GM19328 (cell line): Measurements from ENCODE around the gene TUT4.

Source experiments
- ATAC-seq: cut with Tn5 transposase; IDR thresholded peaks from one replicate; pipeline ENCODE4 v1.9.1; 2021; ENCODE audit warnings: mild to moderate bottlenecking, moderate library complexity; ENCODE audit not compliant: unreplicated experiment

Gene TUT4

GRCh38 chr1:52534928-52535764, 17.7 kb downstream of the TUT4 start:
- ATAC-seq = no peak

DNA sequence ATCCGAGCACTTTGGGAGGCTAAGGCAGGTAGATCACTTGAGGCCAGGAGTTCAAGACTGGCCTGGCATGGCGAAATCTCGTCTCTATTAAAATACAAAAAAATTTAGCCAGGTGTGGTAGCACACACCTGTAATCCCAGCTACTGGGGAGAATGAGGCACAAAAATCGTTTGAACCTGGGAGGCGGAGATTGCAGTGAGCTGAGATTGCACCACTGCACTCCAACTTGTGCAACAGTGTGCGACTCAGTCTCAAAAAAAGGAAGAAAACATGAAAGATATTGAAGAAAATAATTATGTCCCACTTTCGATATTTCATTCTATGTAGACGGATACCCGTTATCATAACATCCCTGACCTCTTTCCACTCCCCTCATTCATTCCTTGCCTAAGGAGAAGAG, 19.2 kb downstream of the TUT4 start:
- no peak for ATAC-seq

- ATAC-seq = no peak
These were observed 20.1 kb downstream of the TUT4 start for GRCh38 chr1:52532731-52533327.

DNA sequence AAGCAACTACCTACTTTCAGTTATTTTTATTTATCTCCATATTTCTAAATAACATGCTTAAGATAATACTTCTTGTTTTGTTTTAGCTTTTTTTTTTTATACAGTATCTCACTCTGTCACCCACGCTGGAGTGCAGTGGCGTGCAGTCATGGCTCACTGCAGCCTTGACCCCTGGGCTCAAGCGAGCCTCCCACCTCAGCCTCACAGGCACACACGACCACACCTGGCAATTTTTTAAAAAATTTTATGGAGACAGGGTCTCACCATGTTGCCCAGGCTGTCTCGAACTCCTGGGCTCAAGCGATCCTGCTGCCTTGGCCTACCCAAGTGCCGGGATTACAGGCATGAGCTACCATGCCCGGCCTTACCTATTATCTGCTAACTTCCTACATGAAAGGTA, 20.6 kb downstream of the TUT4 start:
- no peak for ATAC-seq

- ATAC-seq = no peak
These were observed 21.5 kb downstream of the TUT4 start for GRCh38 chr1:52531249-52531872.

DNA sequence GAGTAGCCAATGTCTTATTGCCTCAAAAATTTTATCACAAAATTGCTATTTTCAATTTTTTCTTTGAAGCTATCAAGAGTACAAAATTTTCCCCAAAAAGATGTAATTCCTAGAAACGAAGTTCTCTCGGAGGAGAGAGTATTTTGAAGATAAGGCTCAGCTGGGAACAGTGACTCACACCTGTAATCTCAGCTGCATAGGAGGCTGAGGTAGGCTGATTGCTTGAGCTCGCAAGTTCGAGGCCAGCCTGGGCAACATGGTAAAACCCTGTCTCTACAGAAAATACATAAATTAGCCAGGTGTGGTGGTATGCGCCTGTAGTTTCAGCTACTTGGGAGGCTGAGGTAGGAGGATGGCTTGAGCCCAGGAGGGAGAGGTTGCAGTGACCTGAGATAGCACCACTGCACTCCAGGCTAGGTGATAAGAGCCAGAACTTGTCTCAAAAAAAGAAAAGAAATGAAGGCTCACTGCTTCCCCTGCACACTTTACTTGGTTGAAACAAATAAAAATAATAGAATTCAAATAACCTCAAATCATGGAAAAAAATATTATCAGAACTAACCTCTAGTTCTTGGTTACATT, 22.2 kb downstream of the TUT4 start:
- no peak for ATAC-seq

DNA sequence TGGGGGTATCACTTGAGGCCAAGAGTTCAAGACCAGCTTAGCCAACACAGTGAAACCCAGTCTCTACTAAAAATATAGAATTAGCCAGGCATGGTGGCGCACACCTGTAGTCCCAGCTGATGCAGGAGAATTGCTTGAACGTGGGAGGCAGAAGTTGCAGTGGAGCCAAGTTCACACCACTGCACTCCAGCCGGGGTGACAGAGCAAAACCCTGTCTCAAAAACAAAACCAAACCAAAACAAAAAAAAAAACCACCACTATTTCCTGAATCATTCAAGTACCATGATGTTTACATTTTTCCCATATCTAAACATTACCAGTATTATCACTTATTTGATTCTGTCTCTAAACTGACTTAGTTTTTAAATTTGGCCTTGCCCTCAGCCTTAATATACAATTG, 29.5 kb downstream of the TUT4 start:
- no peak for ATAC-seq

DNA sequence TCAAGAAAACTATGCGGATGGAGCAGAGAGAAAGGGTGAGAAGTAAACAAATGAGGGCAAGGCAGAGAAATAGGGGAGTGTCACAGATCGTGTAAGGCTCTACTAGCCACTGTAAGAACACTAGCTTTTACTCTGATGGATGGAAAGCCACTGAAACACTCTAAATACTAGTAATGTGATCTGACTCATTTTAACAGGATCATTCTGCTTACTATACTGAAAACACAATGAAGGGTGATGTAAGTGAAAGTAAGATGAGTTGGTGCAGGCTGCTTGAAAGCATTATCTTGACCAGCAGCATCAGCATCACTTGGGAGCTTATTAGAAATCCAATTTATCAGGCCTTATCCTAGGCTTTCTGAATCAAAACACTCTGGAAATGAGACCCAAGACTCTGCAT, 32.7 kb downstream of the TUT4 start:
- no peak for ATAC-seq

GRCh38 chr1:52518962-52519361, 33.9 kb downstream of the TUT4 start:
- no peak for ATAC-seq

- ATAC-seq = no peak
These were observed 40.9 kb downstream of the TUT4 start for GRCh38 chr1:52511851-52512615.

GRCh38 chr1:52511439-52511838, 41.5 kb downstream of the TUT4 start:
- no peak for ATAC-seq

DNA sequence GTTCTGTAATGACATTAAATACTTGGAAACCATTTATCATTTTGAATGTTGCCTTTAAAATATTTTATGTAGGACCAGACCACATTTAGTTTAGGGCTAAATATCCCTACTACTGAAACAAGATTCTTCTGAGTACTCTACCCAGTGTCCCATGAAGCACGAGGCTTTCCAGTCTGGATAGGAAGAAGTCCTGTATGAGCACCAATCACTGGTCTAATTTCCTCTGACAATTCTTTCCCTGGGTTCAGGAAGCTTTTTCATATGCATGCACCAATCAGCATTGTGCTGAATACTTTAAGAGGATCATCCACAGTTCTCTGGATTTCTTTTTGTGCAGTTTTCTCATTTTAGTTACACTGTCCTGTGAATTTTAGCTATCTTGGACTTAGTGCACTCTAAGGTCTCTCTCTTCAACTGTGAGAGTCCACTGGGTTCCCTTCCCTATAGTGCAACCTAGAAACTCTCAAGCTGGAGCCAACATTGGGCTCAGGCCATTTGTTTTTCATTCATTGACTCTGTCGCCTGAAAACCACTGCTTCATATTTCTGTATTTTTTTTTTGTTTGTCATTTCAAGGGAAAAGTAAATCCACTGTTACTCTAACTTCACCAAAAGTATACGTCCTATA, 45.9 kb downstream of the TUT4 start:
- no peak for ATAC-seq

- ATAC-seq = no peak
These were observed 46.5 kb downstream of the TUT4 start for GRCh38 chr1:52506349-52506748.

- no peak for ATAC-seq
These were observed 48.2 kb downstream of the TUT4 start for GRCh38 chr1:52504720-52505119.

GRCh38 chr1:52503706-52504105, 49.2 kb downstream of the TUT4 start:
- ATAC-seq = no peak

DNA sequence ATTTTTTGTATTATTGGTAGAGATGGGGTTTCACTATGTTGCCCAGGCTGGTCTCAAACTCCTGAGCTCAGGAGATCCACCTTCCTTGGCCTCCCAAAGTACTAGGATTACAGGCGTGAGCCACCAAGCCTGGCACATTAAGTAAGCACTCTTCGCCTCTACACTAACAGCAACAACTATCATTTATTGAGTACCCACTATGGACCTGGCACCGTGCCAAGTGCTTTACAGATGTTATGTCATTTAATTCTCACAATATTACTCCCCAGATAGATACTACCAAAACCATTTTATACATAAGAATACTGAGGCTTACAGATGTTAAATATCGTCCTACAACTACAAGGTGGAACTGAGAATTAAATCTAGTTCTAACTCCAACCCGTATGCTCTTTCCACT, 50.1 kb downstream of the TUT4 start:
- no peak for ATAC-seq

GRCh38 chr1:52487632-52488031, 65.3 kb downstream of the TUT4 start:
- no peak for ATAC-seq

DNA sequence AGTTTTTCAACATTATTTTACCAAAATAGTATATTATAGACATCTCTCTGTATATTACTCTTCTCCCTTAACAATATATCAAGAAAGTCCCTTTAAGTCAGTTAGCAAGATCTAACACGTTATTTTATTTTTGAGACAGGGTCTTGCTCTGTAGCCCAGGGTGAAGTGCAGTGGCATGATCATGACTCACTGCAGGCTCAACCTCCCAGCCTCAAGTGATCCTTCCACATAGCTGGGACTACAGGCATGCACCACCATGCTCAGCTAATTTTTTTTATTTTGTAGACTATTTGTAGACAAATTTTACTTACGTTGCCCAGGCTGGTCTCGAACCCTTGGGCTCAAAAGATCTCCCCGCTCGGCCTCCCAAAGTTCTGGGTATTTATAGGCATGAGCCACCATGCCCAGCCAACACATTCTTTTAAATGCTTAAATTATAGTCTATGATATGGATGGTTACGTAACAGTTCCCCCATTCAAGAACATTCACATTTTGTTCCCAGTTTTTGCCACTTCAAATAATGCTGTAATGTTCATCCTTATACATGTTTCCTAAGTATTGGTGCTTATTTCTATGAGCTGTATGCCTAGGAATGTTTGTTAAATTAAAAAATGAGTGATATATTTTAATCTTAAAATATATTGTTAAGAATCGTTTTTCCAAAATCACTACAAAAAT, 70.4 kb downstream of the TUT4 start:
- no peak for ATAC-seq

DNA sequence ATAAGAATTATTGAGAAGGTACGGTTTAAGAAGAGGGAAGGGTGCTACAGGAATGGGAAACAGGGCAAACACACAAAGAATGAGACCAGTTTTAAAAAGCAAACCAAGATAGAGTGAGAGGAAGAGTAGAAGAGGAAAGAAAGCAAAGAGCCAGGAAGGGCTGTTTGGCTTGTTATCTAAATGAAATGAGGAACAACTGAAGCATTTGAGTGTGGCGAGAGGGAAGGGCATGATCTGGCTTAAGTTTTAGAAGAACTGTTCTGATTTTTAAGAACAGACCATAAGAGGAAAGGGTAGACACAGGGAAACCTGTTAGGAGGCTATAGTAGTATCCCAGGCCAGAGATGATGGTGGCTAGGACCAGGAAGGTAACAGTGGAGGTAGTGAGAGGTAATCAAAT, 73.8 kb downstream of the TUT4 start:
- ATAC-seq = no peak

DNA sequence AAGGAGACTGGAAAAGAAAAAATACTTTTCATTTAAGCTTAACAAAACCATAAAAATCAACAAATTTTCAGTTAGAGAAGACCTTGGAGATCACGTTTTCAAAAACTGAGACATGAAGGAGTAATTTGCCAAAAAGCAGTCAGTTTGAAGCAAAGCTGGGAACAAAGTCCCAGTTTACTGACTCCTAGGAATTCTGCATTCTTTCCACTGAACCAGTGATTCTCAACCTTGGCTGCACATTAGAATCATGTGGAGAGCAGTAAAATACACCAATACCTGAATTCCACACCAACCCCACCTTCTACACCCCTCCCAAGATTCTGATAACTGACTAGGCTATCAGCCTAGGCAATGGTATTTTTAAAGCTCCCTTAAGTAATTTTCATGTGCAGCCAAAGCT, 75.0 kb downstream of the TUT4 start:
- no peak for ATAC-seq
